A549 treated with DMSO at 1 μM for 4 hours (cell line): ENCODE results near the gene PCDHGB3. TPM values are rescaled to one million over a fixed set of nuclear protein-coding genes. Genes with fewer than 3 reads are reported as not detected.

Experiments
- total RNA-seq: library from RNA; stranded (reverse); fragments of 200-300 nt; extraction: Qiagen RNA extraction; gene quantifications from 5 replicates; pipeline ENCODE4 v1.2.3, GENCODE V29; 2022; ENCODE audit warnings: low read depth

PCDHGB3 gene
- 0.19 to 0.37 TPM (median 0.31 TPM) in 5 replicates for total RNA-seq

GRCh38 chr5:141369994-141370848 lies at the start of gene PCDHGB3:
Gene PCDHGB3 (plus strand): TSS chr5:141370242. CDS start chr5:141370395, 153 bp downstream.

GRCh38 chr5:141330299-141331080 lies 39.6 kb upstream of the PCDHGB3 start, which contains the start of gene PCDHGA1:
Gene PCDHGA1 (plus strand): TSS chr5:141330514.

DNA sequence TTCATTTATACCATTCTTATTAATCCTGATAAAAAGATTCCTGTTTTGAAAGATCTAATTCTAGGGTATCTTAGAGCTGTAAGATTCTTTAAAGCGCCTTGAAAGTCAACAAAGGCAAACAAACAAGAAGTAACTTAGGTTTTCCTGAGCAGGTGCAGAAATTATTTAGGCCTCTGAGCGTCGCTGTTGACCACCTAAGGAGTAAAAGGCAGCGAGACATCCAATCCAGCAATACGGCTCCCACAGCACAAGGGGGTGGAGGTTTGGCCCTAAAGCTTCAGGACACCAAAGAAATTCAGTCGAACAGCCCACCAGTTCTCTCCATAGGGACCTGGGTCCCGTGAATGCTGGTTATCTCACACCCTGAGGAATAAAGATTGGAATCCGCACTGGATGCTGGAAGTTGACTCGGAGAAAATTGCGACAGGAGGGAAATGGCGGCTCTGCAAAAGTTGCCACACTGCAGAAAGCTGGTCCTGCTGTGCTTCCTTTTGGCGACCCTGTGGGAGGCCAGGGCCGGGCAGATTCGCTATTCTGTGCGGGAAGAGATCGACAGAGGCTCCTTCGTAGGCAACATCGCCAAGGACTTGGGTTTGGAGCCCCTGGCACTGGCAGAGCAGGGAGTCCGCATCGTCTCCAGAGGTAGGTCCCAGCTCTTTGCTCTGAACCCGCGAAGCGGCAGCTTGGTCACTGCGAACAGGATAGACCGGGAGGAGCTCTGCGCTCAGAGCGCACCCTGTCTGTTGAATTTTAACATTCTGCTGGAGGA lies 31.3 kb upstream of the PCDHGB3 start, which contains the start of gene PCDHGA2:
Gene PCDHGA2, plus strand, starts transcription at position 223 of the 769 bp plus-strand sequence.

GRCh38 chr5:141343242-141343952 lies 26.6 kb upstream of the PCDHGB3 start, which contains the start of gene PCDHGA3:
Gene PCDHGA3 (plus strand): TSS chr5:141343829. CDS start chr5:141344034, 205 bp downstream.

GRCh38 chr5:141349917-141350619 lies 20.0 kb upstream of the PCDHGB3 start, which contains the start of gene PCDHGB1:
Gene PCDHGB1 (plus strand): TSS chr5:141350099. CDS start chr5:141350261, 162 bp downstream.

GRCh38 chr5:141354900-141355469 lies 15.1 kb upstream of the PCDHGB3 start, which contains the start of gene PCDHGA4:
Gene PCDHGA4 (plus strand): TSS chr5:141355021. CDS start chr5:141355108, 87 bp downstream.

GRCh38 chr5:141359790-141360426 lies 10.1 kb upstream of the PCDHGB3 start, which contains the start of gene PCDHGB2:
Gene PCDHGB2 (plus strand): TSS chr5:141359994. CDS start chr5:141360136, 142 bp downstream.

GRCh38 chr5:141363952-141364660 lies 5.9 kb upstream of the PCDHGB3 start, which contains the start of gene PCDHGA5:
Gene PCDHGA5 (plus strand): TSS chr5:141364162. CDS start chr5:141364331, 169 bp downstream.

GRCh38 chr5:141373673-141374317 lies 3.8 kb downstream of the PCDHGB3 start, which contains the start of gene PCDHGA6:
Gene PCDHGA6 (plus strand): TSS chr5:141373891. CDS start chr5:141374084, 193 bp downstream.

DNA sequence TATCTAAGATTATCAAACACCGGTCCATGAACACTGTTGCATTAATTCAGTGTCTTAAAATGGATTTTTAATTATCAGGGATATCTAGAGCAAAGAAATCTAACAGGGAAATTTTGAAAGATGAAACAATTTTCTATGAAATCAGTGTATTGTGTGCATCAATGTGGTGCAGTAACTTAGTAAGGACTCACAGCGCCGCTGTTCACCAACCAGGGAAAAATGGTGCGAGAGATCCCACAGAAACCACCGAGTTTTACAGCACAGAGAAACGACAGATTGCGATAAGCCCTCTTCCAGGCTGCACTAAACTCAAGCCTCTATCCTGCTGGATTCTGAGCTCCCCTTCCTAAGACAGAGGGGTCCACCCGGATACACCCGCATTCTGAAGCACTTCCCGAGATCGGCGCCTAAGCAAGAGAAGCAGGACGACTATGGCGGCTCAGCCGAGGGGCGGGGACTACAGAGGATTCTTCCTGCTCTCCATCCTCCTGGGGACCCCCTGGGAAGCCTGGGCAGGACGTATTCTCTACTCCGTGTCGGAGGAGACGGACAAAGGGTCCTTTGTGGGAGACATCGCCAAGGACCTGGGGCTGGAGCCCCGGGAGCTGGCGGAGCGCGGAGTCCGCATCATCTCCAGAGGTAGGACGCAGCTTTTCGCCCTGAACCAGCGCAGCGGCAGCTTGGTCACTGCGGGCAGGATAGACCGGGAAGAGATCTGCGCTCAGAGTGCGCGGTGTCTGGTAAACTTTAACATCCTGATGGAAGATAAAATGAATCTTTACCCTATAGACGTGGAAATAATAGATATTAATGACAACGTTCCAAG lies 12.6 kb downstream of the PCDHGB3 start, which contains the start of gene PCDHGA7:
Gene PCDHGA7, plus strand, starts transcription at position 274 of the 826 bp plus-strand sequence. Its CDS starts 158 bp downstream, at position 432.

DNA sequence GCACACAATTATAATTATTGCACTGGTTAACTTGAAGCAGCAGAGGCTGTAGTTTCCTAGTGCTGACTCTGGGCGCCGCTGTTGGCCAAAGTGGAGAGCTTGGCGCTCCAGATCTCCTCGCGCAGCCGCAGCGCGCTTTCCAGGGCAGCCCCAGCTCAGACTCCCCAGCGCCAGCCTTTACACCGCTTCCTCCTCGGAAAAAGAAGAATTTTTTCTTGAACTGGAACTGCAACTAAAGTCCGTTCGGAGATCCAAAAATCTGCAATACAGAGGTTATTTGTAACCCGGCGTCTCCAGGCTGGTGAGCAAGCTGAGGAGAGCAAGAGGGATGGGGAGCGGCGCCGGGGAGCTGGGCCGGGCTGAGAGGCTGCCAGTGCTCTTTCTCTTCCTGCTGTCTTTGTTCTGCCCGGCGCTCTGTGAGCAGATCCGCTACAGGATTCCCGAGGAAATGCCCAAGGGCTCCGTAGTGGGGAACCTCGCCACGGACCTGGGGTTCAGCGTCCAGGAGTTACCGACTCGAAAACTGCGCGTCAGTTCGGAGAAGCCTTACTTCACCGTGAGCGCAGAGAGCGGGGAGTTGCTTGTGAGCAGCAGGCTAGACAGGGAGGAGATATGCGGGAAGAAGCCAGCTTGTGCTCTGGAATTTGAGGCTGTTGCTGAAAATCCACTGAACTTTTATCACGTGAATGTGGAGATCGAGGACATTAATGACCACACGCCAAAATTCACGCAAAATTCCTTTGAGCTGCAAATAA lies 17.7 kb downstream of the PCDHGB3 start, which contains the start of gene PCDHGB4:
Gene PCDHGB4, plus strand, starts transcription at position 142 of the 755 bp plus-strand sequence. Its CDS starts 187 bp downstream, at position 329.

DNA sequence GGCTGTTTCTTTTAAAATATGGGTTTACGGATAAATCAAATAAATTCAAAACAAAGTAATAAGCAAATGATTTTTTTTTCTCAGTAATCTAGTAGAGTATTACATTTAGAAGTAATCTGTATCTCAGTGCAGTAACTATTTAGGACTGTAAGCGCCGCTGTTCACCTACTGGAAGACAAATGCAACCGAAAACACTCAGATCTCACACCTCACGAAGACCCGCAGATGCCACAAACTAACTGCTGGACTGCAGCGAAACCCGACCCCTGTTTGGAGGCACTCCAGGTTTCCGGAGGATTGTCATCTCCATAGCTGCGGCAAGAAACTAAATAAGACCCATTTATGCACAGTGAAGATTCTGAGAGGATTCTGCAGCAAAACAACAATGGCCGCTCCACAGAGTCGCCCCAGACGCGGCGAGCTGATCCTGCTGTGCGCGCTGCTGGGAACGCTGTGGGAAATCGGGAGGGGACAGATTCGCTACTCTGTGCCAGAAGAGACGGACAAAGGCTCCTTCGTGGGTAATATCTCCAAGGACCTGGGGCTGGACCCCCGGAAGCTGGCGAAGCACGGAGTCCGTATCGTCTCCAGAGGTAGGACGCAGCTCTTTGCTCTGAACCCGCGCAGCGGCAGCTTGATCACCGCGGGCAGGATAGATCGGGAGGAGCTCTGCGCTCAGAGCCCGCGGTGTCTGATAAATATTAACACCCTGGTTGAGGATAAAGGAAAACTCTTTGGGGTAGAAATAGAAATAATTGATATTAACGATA lies 22.6 kb downstream of the PCDHGB3 start, which contains the start of gene PCDHGA8:
Gene PCDHGA8, plus strand, starts transcription at position 205 of the 770 bp plus-strand sequence. Its CDS starts 181 bp downstream, at position 386.

GRCh38 chr5:141397756-141398551 lies 27.9 kb downstream of the PCDHGB3 start, which contains the start of gene PCDHGB5:
Gene PCDHGB5 (plus strand): TSS chr5:141397947. CDS start chr5:141398128, 181 bp downstream.

DNA sequence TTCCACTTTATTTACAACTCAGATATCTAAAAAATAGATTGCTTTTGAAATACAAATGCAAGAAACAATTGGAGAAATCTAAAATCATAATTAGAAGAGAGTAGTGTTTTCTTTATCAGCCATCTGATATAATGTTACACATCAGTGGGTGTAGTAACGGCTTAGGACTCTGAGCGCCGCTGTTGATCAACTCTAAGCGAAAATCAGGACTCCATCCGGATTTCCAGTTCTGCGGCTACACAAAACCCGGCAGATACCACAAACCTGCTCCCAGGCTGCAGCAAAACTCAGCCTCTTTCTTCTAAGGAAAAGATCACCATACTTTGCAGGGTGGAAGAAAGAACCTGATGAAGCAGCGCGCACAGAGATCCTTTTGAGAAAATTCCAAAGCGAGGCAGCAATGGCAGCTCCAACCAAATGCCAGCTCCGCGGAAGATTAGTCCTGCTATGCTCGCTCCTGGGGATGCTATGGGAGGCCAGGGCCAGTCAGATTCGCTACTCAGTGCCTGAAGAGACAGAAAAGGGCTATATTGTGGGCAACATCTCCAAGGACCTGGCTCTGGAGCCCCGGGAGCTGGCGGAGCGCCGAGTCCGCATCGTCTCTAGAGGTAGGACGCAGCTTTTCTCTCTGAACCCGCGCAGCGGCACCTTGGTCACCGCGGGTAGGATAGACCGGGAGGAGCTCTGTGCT lies 32.7 kb downstream of the PCDHGB3 start, which contains the start of gene PCDHGA9:
Gene PCDHGA9, plus strand, starts transcription at position 226 of the 691 bp plus-strand sequence. Its CDS starts 175 bp downstream, at position 401.

